Hepatic stellate cell (primary cell): ENCODE results near the gene ABT1.
"Not testable (repeated sequence)": the region's sequence is repeated elsewhere in the genome, so short reads cannot be mapped to it uniquely, and the experiment has no call there.

Experiments used
- DNase-seq: peaks from one replicate; pipeline ENCODE4 v3.0.0; 2011; ENCODE audit warnings: low spot score

Gene ABT1

DNA sequence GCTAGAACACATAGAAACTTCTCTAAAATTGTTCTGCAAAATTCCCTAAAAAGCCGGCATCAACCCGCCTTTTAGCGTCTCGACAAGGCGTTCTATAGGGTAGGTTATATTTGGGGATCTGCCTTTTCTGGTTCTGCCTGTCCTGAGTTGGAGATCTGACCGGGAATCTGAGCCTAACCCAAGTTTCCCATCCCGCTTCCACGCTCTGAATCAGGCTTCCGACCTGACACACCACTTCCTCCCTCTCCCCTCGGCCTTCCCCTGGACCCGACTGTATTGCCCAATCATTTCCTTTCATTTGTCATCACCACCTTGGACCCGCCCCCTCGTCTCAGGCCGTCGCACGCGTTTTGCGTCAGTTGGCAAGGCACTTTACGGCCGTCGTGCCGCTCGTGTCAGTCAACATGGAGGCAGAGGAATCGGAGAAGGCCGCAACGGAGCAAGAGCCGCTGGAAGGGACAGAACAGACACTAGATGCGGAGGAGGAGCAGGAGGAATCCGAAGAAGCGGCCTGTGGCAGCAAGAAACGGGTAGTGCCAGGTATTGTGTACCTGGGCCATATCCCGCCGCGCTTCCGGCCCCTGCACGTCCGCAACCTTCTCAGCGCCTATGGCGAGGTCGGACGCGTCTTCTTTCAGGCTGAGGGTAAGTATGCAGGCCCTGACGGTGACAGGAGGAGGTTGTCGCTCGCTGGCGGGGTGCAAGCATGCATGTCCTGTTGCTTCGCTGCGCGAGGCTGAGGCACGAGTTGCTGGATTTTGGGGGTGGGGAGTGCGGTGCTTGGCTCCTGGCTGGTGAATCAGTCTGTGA, at the start of gene ABT1:
Gene ABT1 (plus strand): TSS at position 375 of the 810 bp plus-strand sequence. CDS start 30 bp downstream, at position 405.
- DNase-seq = peak; percentile 96

- DNase-seq = not testable (repeated sequence)
These were observed 49.4 kb upstream of the ABT1 start for GRCh38 chr6:26547363-26547762.

- peak; percentile 64 for DNase-seq
These were observed 46.3 kb upstream of the ABT1 start for GRCh38 chr6:26550250-26550993.

- no peak for DNase-seq
These were observed 44.5 kb upstream of the ABT1 start for GRCh38 chr6:26552205-26552604.

DNA sequence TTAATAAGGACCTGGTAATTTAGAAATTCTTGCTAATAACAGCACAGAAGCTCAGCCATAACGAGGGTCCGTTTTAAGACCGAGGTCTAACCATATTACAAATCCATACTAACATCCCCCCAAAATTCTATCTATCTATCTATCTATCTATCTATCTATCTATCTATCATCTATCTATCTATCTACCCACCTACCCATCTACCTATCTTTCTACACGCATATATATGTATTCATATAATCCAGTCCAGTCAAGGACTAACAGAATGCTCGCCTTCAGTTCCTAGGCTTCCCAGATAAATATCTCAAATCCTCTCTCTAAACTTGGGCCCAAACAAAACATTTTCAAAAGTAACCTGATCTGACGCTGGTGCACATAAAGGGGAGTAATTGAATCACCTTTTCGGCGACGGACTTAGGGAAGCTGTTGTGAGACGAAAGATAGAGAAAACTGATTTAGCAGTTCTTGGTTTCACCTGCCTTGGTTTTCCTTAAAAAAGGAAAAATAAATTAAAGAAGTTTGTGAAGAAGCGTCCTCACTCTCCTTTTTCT, 44.0 kb upstream of the ABT1 start:
- DNase-seq = no peak

DNA sequence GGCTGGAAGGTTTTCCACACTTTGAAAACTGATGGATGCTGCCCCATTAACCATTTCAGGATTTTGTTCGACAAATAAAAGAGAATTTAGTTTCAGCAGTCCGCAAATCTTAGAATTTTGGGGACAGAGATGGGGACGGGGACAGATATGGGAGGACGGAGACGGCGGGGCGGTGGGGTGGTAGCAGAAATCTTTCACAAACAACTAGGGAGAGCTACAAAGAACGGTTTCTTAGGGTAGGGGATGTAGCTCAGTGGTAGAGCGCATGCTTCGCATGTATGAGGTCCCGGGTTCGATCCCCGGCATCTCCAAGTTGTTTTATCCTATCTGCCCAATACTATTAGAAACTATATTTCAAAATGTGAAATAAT, 43.5 kb upstream of the ABT1 start:
- peak; percentile 42 for DNase-seq

DNA sequence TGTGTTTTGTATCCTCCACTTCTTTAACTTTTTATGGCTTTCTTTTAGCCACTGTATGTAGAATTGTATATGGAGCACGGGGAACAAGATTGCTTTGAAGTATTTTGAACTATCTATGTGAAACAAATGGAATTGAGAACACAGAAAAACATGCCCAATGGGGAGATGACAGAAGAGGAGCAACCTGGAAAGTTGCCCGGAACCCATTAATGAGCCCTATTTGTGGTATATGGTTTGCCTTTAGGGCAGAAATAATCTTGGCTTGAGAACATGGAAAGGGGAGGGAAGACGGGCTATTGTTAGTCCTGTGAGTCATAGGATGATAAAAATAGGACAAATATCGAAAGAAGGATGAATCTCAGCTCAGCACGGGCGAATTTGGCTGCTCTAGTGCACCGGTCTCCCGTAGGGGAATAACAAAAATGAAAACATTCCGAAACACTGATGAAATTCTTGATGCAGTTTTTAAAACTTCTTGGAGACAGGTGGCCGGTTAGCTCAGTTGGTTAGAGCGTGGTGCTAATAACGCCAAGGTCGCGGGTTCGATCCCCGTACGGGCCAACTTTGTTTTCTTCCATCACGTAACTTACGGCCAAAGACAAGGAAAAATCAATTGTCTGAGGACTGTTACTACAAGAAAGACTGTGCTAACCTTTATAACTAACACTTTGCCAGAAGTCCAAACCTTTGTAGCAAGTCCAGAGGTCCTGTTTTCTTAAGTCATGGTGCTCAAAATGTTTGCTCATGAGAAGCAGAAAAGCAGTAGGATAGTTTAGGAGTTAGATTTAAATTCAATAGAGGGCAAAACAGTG, 42.9 kb upstream of the ABT1 start:
- DNase-seq = peak; percentile 71

DNA sequence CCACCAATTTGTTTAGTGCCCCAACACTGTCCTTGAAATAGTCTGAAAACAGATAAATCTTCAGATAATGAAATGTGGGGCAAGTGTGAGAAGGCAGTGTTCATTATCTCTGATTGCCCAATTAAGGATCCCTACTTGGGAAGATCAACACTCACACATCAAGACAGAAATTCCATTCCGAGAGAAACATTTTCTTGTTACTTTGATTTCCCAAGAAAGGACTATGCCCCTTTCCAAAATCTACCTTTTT, 42.4 kb upstream of the ABT1 start:
- DNase-seq = no peak

DNA sequence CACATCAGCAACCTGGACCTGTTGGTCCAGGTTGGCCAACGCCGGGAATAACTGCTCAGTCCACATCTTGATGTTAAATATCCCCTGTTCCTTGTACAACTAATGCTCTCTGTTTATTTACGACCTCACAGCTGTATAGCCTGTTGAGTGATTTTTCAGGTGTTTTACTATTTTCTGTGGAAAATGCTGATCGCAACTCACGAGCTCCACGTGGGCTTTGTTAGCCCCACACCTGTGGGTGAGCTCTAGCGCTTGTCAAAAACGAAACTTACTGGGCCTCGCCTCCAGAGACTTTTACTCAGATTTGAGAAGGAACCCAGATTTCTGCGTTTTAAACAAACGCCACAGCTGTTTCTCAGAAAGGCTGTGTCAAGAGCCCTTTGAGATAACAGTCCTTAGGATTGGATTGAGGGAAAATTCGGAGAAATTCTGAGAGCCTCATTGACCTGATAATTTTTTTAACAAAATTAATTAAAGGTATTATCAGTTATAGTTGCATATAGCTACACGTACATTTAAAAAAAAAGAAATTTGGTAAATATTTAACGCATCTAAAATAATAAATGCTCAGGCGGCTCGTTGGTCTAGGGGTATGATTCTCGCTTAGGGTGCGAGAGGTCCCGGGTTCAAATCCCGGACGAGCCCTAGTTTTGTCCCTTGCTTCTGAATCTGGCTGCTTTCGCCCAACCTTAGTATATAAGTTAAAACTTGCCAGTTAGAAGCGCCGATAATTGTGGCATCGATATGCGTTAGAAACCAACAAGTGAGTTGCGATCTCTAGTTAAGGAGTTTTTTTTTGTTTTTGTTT, 41.9 kb upstream of the ABT1 start:
- no peak for DNase-seq

GRCh38 chr6:26555505-26556262, 41.1 kb upstream of the ABT1 start:
- DNase-seq = no peak

GRCh38 chr6:26556263-26557070, 40.3 kb upstream of the ABT1 start:
- peak; percentile 81 for DNase-seq

GRCh38 chr6:26561533-26562466, 35.0 kb upstream of the ABT1 start:
- no peak for DNase-seq

DNA sequence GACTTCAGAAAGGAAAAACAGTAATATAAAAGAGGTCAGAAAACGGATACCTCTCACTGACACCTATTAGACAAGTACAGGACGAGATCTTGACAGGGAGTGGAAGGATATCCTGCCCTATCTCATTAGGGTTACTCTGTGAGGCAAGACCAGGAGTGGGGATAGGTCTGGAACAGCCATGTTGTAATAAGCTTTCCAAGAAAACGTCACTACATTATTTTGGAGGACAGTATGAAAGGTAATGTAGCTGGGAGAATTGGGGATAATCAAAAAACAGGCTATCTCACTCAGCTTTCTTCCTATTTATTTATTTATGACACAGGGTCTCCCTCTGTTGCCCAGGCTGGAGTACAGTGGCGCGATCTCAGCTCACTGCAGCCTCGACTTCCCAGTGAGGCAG, 33.3 kb upstream of the ABT1 start:
- no peak for DNase-seq

- DNase-seq = peak; percentile 71
These were observed 27.9 kb upstream of the ABT1 start for GRCh38 chr6:26568601-26569432.

GRCh38 chr6:26569433-26569764, 27.4 kb upstream of the ABT1 start:
- DNase-seq = no peak

DNA sequence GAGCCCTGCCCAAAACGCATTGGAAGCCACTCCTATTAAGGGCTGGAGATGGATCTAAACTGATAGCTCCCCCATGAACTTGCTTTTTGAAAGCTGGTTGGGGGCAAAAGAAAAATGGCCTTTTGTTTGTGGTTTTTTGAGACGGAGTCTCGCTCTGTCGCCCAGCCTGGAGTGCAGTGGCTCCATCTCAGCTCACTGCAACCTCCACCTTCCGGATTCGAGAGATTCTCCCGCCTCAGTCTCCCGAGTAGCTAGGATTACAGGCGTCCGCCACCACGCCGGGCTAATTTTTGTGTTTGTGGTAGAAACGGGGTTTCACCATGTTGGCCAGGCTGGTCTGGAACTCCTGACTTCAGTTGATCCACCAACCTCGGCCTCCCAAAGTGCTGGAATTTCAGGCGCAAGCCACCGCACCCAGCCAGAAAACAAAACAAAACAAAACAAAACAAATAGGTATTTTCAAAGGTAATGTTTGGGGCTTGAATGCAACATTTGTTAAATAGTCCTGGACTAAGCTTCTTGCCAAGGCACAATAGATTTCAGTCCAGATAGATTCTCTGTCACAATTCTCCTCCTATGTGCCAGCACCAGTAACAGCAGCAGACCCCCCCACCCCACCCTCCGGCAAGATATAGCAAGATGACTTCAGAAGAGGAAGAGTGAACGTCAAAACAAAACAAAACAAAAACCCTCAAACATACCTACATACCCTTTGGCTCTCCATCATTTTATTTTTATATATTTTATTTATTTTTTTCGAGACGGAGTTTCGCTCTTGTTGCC, 26.5 kb upstream of the ABT1 start:
- DNase-seq = no peak

DNA sequence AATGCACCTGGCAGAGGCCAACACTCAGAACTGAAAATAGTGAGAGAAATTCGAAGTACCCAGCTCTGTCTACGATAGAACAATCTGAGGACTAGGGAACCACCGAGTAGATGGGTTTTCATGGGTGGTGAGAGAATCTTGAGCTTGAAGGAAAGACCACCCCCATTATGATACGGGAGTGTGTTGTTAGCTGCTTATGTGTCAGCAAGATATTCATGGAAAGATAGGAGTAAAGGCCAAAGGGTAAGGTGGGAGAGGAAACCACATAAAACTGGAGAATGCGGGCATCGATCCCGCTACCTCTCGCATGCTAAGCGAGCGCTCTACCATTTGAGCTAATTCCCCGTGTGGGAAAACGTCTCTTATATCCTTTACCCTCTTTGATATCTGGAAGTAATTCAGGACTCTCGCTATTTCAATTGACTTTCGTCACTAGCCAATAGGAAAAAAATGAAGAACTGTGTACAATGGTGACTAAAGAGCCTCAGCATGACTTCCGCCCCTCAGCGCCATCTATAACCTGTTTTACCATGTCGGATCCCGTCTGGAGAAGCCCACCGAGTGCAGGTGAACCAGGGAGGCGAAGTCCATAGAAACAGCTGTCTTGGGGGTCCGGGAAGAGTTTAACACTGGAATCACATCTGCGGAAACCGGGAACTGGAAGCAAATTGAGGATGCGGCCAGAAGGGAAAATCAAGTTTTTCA, 25.0 kb upstream of the ABT1 start:
- no peak for DNase-seq
